Activated CD8-positive, alpha-beta T cell treated with anti-CD3 and anti-CD28 coated beads, Interleukin-2, amount 10 ng/mL, durations not matched to agents 7 days and 5 days (primary cell): ENCODE data around the gene FLOT2. TPM values are rescaled to one million over a fixed set of nuclear protein-coding genes. Genes with fewer than 3 reads are reported as not detected.
"Not testable (repeated sequence)": the region's sequence is repeated elsewhere in the genome, so short reads cannot be mapped to it uniquely, and the experiment has no call there.

Experiments used
- ATAC-seq: fragments of 150-1000 bp; cut with Tn5 transposase; one replicate; pipeline ENCODE4 v1.10.0; 2021; ENCODE audit warnings: moderate library complexity
- CTCF ChIA-PET: fragments of 350-600 bp; sonication (Branson Sonifier 250); formaldehyde crosslinking; loops from one replicate; lab custom pipeline; 2021; ENCODE audit warnings: antibody characterized with exemption; lab: Charles Lee
- POLR2A ChIA-PET: fragments of 350-600 bp; sonication (Branson Sonifier 250); formaldehyde crosslinking; loops from one replicate; lab custom pipeline; 2021; ENCODE audit warnings: antibody characterized with exemption; lab: Charles Lee
- DNase-seq: peaks from one replicate; pipeline ENCODE4 v3.0.0-alpha.2; 2020
- H3K27ac Mint-ChIP-seq: one replicate; pipeline ENCODE4 v1.8.0; 2021; ENCODE audit warnings: mild to moderate bottlenecking, mixed read lengths
- H3K27me3 Mint-ChIP-seq: one replicate; pipeline ENCODE4 v1.8.0; 2021; ENCODE audit warnings: low read depth, mixed read lengths
- H3K36me3 Mint-ChIP-seq: one replicate; pipeline ENCODE4 v1.8.0; 2021; ENCODE audit warnings: low read depth, mixed read lengths
- H3K4me1 Mint-ChIP-seq: one replicate; pipeline ENCODE4 v1.8.0; 2021; ENCODE audit warnings: low read depth, mixed read lengths
- H3K4me3 Mint-ChIP-seq: one replicate; pipeline ENCODE4 v1.8.0; 2021; ENCODE audit warnings: mild to moderate bottlenecking, mixed read lengths
- H3K9me3 Mint-ChIP-seq: one replicate; pipeline ENCODE4 v1.8.0; 2022; ENCODE audit warnings: mixed read lengths; ENCODE audit not compliant: insufficient read depth
- total RNA-seq, 2 experiments: library from RNA; stranded (reverse); gene quantifications; one replicate each; pipeline ENCODE4 v1.2.3, GENCODE V29; 2021

Gene FLOT2
- total RNA-seq, 2 experiments from 2014 or later = 197 to 198 TPM

- POLR2A ChIA-PET = interaction anchor here (0.5 to 2.2 kb wide), 3 partner anchors 10 to 144 kb away, joined by 4 to 10 read pairs (median 4); no protein-coding TSS in a partner anchor
- Mint-ChIP-seq H3K27me3 (no peaks in the 10 kb centered on the region), H3K27ac (peak overlapping the region; percentile 64), H3K9me3 (no peaks in the 10 kb centered on the region), H3K4me1 (peaks cover 54% of the 10 kb centered on the region), H3K4me3 (no peak overlapping the region), H3K36me3 (peaks cover 62% of the 10 kb centered on the region)
- CTCF ChIA-PET = interaction anchor here (0.9 to 4.8 kb wide), 4 partner anchors 14 to 209 kb away, joined by 3 to 18 read pairs (median 6); partner anchors contain the start of gene TLCD1
- no peak for DNase-seq
- ATAC-seq = no peak
Measured at GRCh38 chr17:28935744-28936460, 38.4 kb upstream of the FLOT2 start.

- not testable (repeated sequence) for ATAC-seq, H3K9me3 Mint-ChIP-seq, DNase-seq, H3K4me3 Mint-ChIP-seq, H3K27me3 Mint-ChIP-seq
- ChIA-PET POLR2A (interaction anchor here (1.2 kb wide), 1 partner anchor 16 kb away, joined by 4 read pairs; no protein-coding TSS in a partner anchor), CTCF (interaction anchor here (1.0 to 2.0 kb wide), 4 partner anchors 9 to 207 kb away, joined by 3 to 8 read pairs (median 5); no protein-coding TSS in a partner anchor)
- H3K27ac Mint-ChIP-seq = peak overlapping the region; percentile 33
- peaks cover 47% of the 10 kb centered on the region for H3K4me1 Mint-ChIP-seq
- peaks cover 63% of the 10 kb centered on the region for H3K36me3 Mint-ChIP-seq
Measured at GRCh38 chr17:28934508-28934907, 37.0 kb upstream of the FLOT2 start.

GRCh38 chr17:28929787-28930186, 32.3 kb upstream of the FLOT2 start:
- no peak for ATAC-seq
- CTCF ChIA-PET = interaction anchor here (0.8 to 1.9 kb wide), 7 partner anchors 8 to 203 kb away, joined by 3 to 9 read pairs (median 5); partner anchors contain the start of gene PHF12
- no peak overlapping the region for H3K4me3 Mint-ChIP-seq
- peak overlapping the region; percentile 13 for H3K27ac Mint-ChIP-seq
- no peaks in the 10 kb centered on the region for H3K27me3 Mint-ChIP-seq
- peaks cover 50% of the 10 kb centered on the region for H3K4me1 Mint-ChIP-seq
- H3K36me3 Mint-ChIP-seq = peaks cover 70% of the 10 kb centered on the region
- POLR2A ChIA-PET = interaction anchor here (5.5 kb wide), 1 partner anchor 21 kb away, joined by 38 read pairs; the partner anchor contains the start of gene PHF12
- no peaks in the 10 kb centered on the region for H3K9me3 Mint-ChIP-seq
- no peak for DNase-seq

GRCh38 chr17:28928061-28928460, 30.5 kb upstream of the FLOT2 start:
- H3K4me1 Mint-ChIP-seq = peaks cover 53% of the 10 kb centered on the region
- no peaks in the 10 kb centered on the region for H3K9me3 Mint-ChIP-seq
- no peak for DNase-seq
- H3K4me3 Mint-ChIP-seq = no peak overlapping the region
- H3K27me3 Mint-ChIP-seq = no peaks in the 10 kb centered on the region
- peak overlapping the region; percentile 62 for H3K27ac Mint-ChIP-seq
- H3K36me3 Mint-ChIP-seq = peaks cover 75% of the 10 kb centered on the region
- no peak for ATAC-seq
- ChIA-PET POLR2A (interaction anchor here (3.1 to 5.5 kb wide), 2 partner anchors 22 to 208 kb away, joined by 8 to 38 read pairs; partner anchors contain the start of genes PHF12 and RPL23A), CTCF (interaction anchor here (1.0 to 3.8 kb wide), 8 partner anchors 9 to 201 kb away, joined by 3 to 47 read pairs (median 20); partner anchors contain the start of genes NEK8, PHF12 and TLCD1)

GRCh38 chr17:28926786-28927185, 29.3 kb upstream of the FLOT2 start:
- no peak for ATAC-seq
- Mint-ChIP-seq H3K9me3 (no peaks in the 10 kb centered on the region), H3K4me1 (peaks cover 55% of the 10 kb centered on the region), H3K36me3 (peaks cover 79% of the 10 kb centered on the region), H3K27ac (peak overlapping the region; percentile 88), H3K4me3 (no peak overlapping the region), H3K27me3 (no peaks in the 10 kb centered on the region)
- POLR2A ChIA-PET = interaction anchor here (0.7 to 5.5 kb wide), 8 partner anchors 11 to 207 kb away, joined by 3 to 38 read pairs (median 6); partner anchors contain the start of genes PHF12 and RPL23A
- no peak for DNase-seq
- CTCF ChIA-PET = interaction anchor here (1.0 to 3.8 kb wide), 11 partner anchors 8 to 199 kb away, joined by 3 to 47 read pairs (median 13); partner anchors contain the start of genes NEK8, PHF12 and TLCD1

- CTCF ChIA-PET = interaction anchor here (0.8 to 3.8 kb wide), 19 partner anchors 8 to 350 kb away, joined by 3 to 47 read pairs (median 4); partner anchors contain the start of genes ALDOC, FLOT2, NEK8 and PHF12
- no peak for DNase-seq
- Mint-ChIP-seq H3K36me3 (peaks cover 79% of the 10 kb centered on the region), H3K27me3 (no peaks in the 10 kb centered on the region), H3K4me1 (peaks cover 55% of the 10 kb centered on the region), H3K4me3 (peak overlapping the region; percentile 26), H3K27ac (peak overlapping the region; percentile 88), H3K9me3 (no peaks in the 10 kb centered on the region)
- POLR2A ChIA-PET = interaction anchor here (1.1 to 5.5 kb wide), 8 partner anchors 11 to 206 kb away, joined by 3 to 38 read pairs (median 8); partner anchors contain the start of genes PHF12 and RPL23A
- ATAC-seq = no peak
Measured at GRCh38 chr17:28926366-28926765, 28.8 kb upstream of the FLOT2 start.

GRCh38 chr17:28925912-28926365, 28.4 kb upstream of the FLOT2 start:
- H3K27ac Mint-ChIP-seq = peak overlapping the region; percentile 88
- ATAC-seq (peak; percentile 94), DNase-seq (peak; percentile 70)
- peaks cover 79% of the 10 kb centered on the region for H3K36me3 Mint-ChIP-seq
- ChIA-PET POLR2A (interaction anchor here (1.1 to 5.5 kb wide), 7 partner anchors 11 to 206 kb away, joined by 3 to 38 read pairs (median 8); partner anchors contain the start of genes PHF12 and RPL23A), CTCF (interaction anchor here (0.7 to 3.8 kb wide), 21 partner anchors 8 to 350 kb away, joined by 3 to 47 read pairs (median 4); partner anchors contain the start of genes ALDOC, FLOT2, NEK8 and PHF12)
- H3K4me1 Mint-ChIP-seq = peaks cover 55% of the 10 kb centered on the region
- no peaks in the 10 kb centered on the region for H3K27me3 Mint-ChIP-seq
- peak overlapping the region; percentile 26 for H3K4me3 Mint-ChIP-seq
- H3K9me3 Mint-ChIP-seq = no peaks in the 10 kb centered on the region

GRCh38 chr17:28920201-28920600, 22.7 kb upstream of the FLOT2 start:
- ChIA-PET POLR2A (interaction anchor here (0.9 kb wide), 1 partner anchor 13 kb away, joined by 3 read pairs; no protein-coding TSS in a partner anchor), CTCF (interaction anchor here (1.0 to 6.0 kb wide), 3 partner anchors 11 to 193 kb away, joined by 3 to 35 read pairs (median 7); partner anchors contain the start of gene TLCD1)
- ATAC-seq = no peak
- peaks cover 16% of the 10 kb centered on the region for H3K4me1 Mint-ChIP-seq
- no peaks in the 10 kb centered on the region for H3K9me3 Mint-ChIP-seq
- no peak for DNase-seq
- peak overlapping the region; percentile 1 for H3K27ac Mint-ChIP-seq
- no peaks in the 10 kb centered on the region for H3K27me3 Mint-ChIP-seq
- peaks cover 83% of the 10 kb centered on the region for H3K36me3 Mint-ChIP-seq
- H3K4me3 Mint-ChIP-seq = no peak overlapping the region

- H3K9me3 Mint-ChIP-seq = no peaks in the 10 kb centered on the region
- H3K36me3 Mint-ChIP-seq = peaks cover 81% of the 10 kb centered on the region
- no peak for DNase-seq
- no peaks in the 10 kb centered on the region for H3K27me3 Mint-ChIP-seq
- ChIA-PET POLR2A (interaction anchor here (0.6 kb wide), 1 partner anchor 12 kb away, joined by 3 read pairs; no protein-coding TSS in a partner anchor), CTCF (interaction anchor here (0.6 to 6.0 kb wide), 11 partner anchors 8 to 199 kb away, joined by 3 to 36 read pairs (median 5); partner anchors contain the start of genes DHRS13 and TLCD1)
- peaks cover 2% of the 10 kb centered on the region for H3K4me1 Mint-ChIP-seq
- H3K4me3 Mint-ChIP-seq = no peak overlapping the region
- H3K27ac Mint-ChIP-seq = peak overlapping the region; percentile 21
- ATAC-seq = no peak
Measured at GRCh38 chr17:28918295-28918694, 20.8 kb upstream of the FLOT2 start.

GRCh38 chr17:28917465-28917864, 19.9 kb upstream of the FLOT2 start:
- H3K27ac Mint-ChIP-seq = no peak overlapping the region
- no peaks in the 10 kb centered on the region for H3K4me1 Mint-ChIP-seq
- CTCF ChIA-PET = interaction anchor here (0.6 to 6.0 kb wide), 14 partner anchors 9 to 285 kb away, joined by 3 to 36 read pairs (median 6); partner anchors contain the start of genes DHRS13, PHF12 and TLCD1
- POLR2A ChIA-PET = interaction anchor here (0.6 kb wide), 1 partner anchor 91 kb away, joined by 3 read pairs; no protein-coding TSS in a partner anchor
- H3K9me3 Mint-ChIP-seq = no peaks in the 10 kb centered on the region
- no peak for DNase-seq
- H3K4me3 Mint-ChIP-seq = no peak overlapping the region
- no peak for ATAC-seq
- peaks cover 83% of the 10 kb centered on the region for H3K36me3 Mint-ChIP-seq
- H3K27me3 Mint-ChIP-seq = no peaks in the 10 kb centered on the region
